HUES48 (cell line): ENCODE results near the gene SLC25A31.

ENCODE experiments used
- H3K27ac ChIP-seq: one replicate; pipeline ENCODE4 v1.7.0; 2013; ENCODE audit warnings: low read depth, low read length, inconsistent platforms
- H3K27me3 ChIP-seq: 2 replicates; pipeline ENCODE4 v1.6.1; 2013; ENCODE audit warnings: mild to moderate bottlenecking, low read length; ENCODE audit not compliant: control insufficient read depth, insufficient read depth
- H3K36me3 ChIP-seq: 2 replicates; pipeline ENCODE4 v1.6.1; 2013; ENCODE audit warnings: low read length; ENCODE audit not compliant: control insufficient read depth, insufficient read depth
- H3K4me1 ChIP-seq: 2 replicates; pipeline ENCODE4 v1.6.1; 2013; ENCODE audit warnings: mild to moderate bottlenecking, low read length; ENCODE audit not compliant: control insufficient read depth, insufficient read depth
- H3K4me3 ChIP-seq: 2 replicates; pipeline ENCODE4 v1.5.1; 2013; ENCODE audit warnings: mild to moderate bottlenecking, low read depth, low read length
- H3K9ac ChIP-seq: 2 replicates; pipeline ENCODE4 v1.6.1; 2013; ENCODE audit warnings: mild to moderate bottlenecking, low read depth, low read length, moderate library complexity
- H3K9me3 ChIP-seq: 2 replicates; pipeline ENCODE4 v1.6.1; 2013; ENCODE audit warnings: low read length; ENCODE audit not compliant: control insufficient read depth, insufficient read depth

Gene SLC25A31

DNA sequence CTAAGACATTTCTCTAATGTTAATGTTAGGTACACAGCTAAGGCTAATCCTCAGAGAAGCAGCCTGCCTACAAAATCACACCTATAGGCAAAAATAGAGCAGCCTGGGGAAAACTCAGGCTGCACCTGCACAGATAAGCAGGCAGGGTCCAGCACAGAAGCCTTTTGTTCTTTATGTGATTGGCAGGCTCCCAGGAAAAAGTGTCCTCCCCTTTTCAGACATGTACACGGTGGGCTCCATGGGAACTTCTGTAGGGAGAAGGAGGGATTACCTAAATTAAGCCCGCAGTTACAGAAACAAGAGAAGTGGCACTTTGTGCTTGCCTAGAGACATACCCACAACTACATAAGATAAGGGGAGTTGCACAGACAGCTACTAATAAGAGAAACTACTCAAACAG, 47.9 kb downstream of the SLC25A31 start:
- H3K27ac ChIP-seq, result no peak overlapping the region

DNA sequence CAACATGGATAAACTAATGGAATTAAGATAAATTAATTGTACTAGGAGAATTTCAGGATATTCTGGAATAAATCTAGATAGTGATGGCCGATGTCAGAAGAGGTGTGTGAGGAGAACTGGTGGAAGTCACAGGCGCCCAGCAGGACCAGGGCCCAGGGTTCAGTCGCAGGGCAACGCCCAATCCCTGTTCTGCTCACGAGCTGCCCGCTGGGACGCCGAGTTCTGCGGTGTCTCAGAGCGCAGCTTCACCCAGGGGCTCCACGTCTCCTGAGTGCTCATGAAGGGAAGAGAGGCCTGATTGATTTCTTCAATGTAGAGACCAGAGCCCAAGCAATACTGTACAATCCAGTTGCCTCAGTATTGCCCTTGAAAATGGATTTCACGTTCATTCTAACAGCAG, 50.4 kb downstream of the SLC25A31 start:
- Histone ChIP-seq H3K9ac (no peak overlapping the region), H3K27ac (no peak overlapping the region), H3K27me3 (peaks cover 48% of the 10 kb centered on the region), H3K4me1 (peaks cover 3% of the 10 kb centered on the region; the same call in 1 of the 2 replicates), H3K9me3 (no peaks in the 10 kb centered on the region), H3K4me3 (no peak overlapping the region), H3K36me3 (no peaks in the 10 kb centered on the region)

More for the DNA sequence above, 47.9 kb downstream of the SLC25A31 start:
- Histone ChIP-seq H3K27me3 (peaks cover 31% of the 10 kb centered on the region), H3K4me1 (no peaks in the 10 kb centered on the region), H3K36me3 (no peaks in the 10 kb centered on the region), H3K9ac (no peak overlapping the region), H3K9me3 (no peaks in the 10 kb centered on the region), H3K4me3 (no peak overlapping the region)

DNA sequence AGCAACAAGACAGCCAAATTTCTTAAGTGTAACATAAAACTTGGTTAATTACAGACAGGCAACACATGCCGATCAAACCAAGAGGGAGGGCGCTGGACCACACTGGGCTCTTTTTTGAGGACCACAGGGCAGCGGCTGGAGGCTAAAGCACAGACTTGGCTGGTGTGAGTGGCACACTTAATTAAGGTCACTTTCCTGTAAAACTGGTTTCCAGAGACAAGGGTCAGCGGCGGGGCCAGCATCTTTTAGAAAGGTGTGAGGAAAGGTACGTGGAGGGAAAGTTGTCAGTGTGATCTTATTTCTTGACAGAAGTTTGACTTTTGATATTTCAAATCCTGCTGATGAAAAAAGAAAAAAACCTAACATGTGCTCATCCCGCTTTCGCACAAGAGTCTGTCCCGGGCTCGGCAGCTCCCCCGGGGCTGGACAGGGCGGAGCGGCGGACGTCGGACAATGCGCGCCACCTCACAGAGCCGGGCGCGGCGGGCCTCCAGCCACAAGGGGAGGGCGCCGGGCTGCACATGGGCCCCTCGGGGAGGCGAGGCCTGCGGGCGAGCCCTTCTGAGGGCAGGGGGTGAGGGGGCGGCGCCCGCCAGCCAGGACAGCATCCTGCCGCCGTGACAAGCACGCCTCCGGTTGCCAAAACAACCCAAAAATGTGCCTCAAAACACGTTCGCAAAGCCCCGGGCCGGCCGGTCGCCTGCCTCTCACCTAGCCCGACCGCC, 51.3 kb downstream of the SLC25A31 start:
- H3K36me3 ChIP-seq, result no peaks in the 10 kb centered on the region
- H3K4me3 ChIP-seq, result peak overlapping the region; percentile 71
- peaks cover 3% of the 10 kb centered on the region; the same call in 1 of the 2 replicates for H3K4me1 ChIP-seq
- H3K27me3 ChIP-seq, result peaks cover 48% of the 10 kb centered on the region
- H3K9ac ChIP-seq, result peak overlapping the region; percentile 52; the same call in 1 of the 2 replicates
- peak overlapping the region; percentile 42 for H3K27ac ChIP-seq
- no peaks in the 10 kb centered on the region for H3K9me3 ChIP-seq

DNA sequence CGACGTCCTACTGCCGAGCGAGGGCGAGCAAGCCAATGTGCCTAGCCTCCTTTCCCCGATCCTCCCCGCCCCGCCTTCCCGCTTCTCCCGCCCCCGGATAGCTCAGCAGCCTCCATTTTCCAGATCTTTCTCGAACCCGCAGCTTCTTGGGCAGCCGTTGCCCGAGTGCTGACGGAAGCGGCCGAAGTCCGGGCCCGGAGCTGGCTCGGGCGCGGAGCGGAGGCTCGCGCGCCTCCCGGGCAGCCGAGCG, 51.8 kb downstream of the SLC25A31 start:
- peaks cover 48% of the 10 kb centered on the region for H3K27me3 ChIP-seq
- H3K4me1 ChIP-seq, result peaks cover 3% of the 10 kb centered on the region; the same call in 1 of the 2 replicates
- H3K27ac ChIP-seq, result peak overlapping the region; percentile 42
- H3K4me3 ChIP-seq, result peak overlapping the region; percentile 71
- H3K36me3 ChIP-seq, result no peaks in the 10 kb centered on the region
- H3K9me3 ChIP-seq, result no peaks in the 10 kb centered on the region
- H3K9ac ChIP-seq, result peak overlapping the region; percentile 52; the same call in 1 of the 2 replicates

DNA sequence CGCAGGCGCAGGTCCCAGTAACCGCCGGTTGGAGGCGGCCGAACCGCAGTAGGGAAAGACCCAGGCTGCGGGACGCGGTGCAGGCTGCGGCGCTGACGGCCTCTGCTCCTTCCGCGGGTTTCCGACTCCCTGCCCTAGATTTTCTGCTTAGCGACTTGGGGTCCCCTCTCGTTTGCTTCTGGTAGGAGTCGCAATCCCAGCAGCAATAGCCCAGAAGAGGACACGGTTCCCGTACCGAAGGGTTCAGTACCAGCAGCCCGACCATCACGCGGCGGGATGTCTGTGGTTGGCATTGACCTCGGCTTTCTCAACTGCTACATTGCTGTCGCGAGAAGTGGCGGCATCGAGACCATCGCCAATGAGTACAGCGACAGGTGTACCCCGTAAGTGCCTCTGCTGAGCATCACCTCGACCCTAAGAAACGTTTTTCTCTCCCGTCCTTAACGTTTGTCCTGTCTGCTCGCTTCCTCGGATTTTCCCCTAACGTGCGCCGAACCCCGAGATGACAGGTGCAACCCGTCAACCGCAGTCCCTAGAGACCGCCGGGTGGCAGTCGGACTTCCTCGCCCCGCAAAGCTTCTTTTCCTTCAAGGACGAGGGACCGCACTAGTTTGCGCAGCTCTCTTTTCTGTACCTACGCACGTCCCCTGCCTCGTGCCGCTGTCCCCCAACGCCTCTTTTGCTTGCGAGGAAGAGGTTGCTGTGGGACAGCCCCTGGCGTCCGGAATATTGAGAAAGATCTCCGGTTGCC, 52.2 kb downstream of the SLC25A31 start, which contains the start of gene HSPA4L:
TSS of gene HSPA4L (plus strand) at position 48 of the 751 bp plus-strand sequence. CDS start at position 277, 229 bp downstream.
- Histone ChIP-seq H3K4me1 (peaks cover 3% of the 10 kb centered on the region; the same call in 1 of the 2 replicates), H3K36me3 (no peaks in the 10 kb centered on the region), H3K27ac (peak within 1 kb of the TSS; percentile 42), H3K9ac (peak within 1 kb of the TSS; percentile 52), H3K27me3 (peaks cover 48% of the 10 kb centered on the region), H3K4me3 (peak within 1 kb of the TSS; percentile 71), H3K9me3 (no peaks in the 10 kb centered on the region)

DNA sequence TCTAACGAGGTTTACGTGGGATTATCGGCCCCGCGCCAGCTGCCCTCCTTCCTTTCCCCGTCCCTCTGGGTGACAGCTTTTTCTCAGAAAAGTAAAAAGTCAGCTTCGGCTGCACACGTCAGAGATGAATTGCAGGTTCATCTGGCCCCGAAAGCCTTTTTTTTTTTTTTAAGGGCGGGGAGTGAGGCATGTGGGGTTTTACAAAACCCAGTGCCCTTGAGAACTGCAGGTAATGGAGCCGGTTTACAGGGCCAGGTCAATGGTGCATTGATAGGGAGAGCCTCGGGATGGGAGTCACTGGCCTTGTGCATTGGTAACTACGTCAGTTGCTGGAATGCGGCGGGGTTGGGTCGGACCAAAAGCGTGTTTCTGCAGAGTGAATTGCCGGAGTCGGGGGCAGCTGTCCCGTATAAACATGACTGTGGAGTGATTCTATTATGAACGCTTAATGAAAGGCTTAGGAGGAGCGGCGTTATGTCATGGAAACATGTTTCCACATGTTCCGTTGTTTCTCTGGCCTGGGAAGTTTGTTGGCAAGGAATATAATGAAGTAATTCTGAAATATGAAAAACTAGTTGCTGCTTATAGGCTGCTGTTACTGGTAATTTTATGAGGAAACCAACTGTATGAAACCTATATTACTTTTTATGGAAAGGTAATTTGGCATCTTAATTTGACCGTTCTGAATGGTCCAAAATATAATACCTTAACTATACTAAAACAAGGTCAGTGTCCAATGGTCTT, 53.0 kb downstream of the SLC25A31 start:
- Histone ChIP-seq H3K4me3 (peak overlapping the region; percentile 71), H3K9ac (0 out of 2 replicates have a peak overlapping the region, but pooled peaks have one; percentile 52), H3K4me1 (peaks cover 3% of the 10 kb centered on the region; the same call in 1 of the 2 replicates), H3K36me3 (no peaks in the 10 kb centered on the region), H3K9me3 (no peaks in the 10 kb centered on the region), H3K27me3 (peaks cover 48% of the 10 kb centered on the region), H3K27ac (no peak overlapping the region)

DNA sequence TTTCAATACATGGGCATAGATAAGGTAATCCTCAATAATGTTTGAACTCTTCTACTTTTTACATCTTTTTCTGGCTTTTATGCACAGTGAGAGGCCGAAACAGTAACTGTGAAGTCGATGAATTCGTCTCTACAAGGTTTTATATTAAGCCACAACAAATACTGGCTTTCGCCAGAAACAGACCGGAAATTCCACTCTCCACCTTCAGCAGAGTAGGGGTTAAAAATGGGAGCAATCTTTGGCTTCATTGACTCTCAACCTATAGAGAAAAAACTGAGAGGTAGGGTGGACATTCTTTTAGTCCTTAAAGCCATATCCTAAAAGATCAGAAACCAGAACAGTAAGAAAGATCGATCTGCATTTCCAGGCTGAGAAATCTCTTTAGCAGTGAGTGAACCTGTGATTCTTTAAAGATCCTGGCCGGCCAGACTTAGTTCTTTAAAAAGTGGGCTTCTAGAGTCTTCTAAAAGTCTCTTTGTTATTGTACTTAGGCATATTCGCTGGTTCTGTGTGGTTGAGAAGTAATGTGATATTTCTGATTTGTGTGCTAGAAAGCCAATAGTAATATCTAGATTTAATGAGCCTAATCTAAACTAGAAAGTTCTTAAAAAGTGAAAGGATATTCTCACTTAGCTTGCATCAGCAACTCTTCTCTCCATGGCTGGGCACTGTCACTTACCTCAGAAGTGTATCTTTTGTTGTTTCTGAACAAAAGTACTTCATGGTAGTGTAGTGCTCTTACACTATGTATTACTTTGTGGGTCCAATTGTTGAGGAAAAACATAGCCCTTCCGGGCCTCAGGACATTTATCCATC, 54.0 kb downstream of the SLC25A31 start:
- Histone ChIP-seq H3K9ac (no peak overlapping the region), H3K36me3 (no peaks in the 10 kb centered on the region), H3K27ac (no peak overlapping the region), H3K9me3 (no peaks in the 10 kb centered on the region), H3K4me3 (0 out of 2 replicates have a peak overlapping the region, but pooled peaks have one; percentile 71), H3K4me1 (peaks cover 3% of the 10 kb centered on the region; the same call in 1 of the 2 replicates), H3K27me3 (peaks cover 48% of the 10 kb centered on the region)

DNA sequence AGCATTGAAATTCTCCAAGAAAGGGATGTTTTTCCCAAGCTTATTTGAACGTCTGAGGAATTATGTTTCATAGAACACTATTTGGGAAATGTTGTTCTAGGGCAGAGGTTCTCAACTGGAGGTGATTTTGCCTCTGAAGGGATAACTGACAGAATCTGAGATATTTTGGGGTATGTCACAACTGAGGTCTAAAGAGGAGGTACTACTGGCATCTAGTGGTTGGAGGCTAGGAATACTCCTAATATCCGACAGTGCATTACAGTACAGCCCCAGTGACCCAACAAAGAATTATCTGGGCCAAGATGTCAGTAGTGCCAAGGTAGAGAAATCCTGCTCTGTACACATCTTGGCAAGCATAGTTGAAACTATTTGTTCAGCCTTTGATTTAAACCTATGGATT, 58.3 kb downstream of the SLC25A31 start:
- peaks cover 13% of the 10 kb centered on the region for H3K27me3 ChIP-seq
- H3K9ac ChIP-seq, result no peak overlapping the region
- H3K9me3 ChIP-seq, result no peaks in the 10 kb centered on the region
- no peak overlapping the region for H3K4me3 ChIP-seq
- H3K4me1 ChIP-seq, result peaks cover 3% of the 10 kb centered on the region; the same call in 1 of the 2 replicates
- H3K36me3 ChIP-seq, result no peaks in the 10 kb centered on the region
- no peak overlapping the region for H3K27ac ChIP-seq

DNA sequence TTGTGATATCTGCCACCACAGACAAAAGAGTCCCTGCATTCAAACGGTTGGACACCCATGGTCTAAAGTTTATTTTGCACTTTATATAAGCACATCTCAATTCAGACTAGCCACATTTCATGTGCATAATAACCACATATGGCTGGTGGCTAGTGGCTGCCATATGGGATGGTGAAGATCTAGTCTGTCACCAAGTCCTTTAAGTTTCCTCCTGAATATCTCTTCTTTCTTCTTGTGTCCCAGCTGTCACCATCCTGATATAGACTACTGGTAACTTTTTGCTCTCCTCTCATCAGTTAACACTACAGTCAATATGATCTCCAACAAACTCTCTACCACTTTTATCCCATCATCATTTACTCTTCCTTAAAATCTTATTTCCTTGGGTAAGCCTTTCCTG, 61.2 kb downstream of the SLC25A31 start:
- Histone ChIP-seq H3K9ac (no peak overlapping the region), H3K4me3 (no peak overlapping the region), H3K27me3 (no peaks in the 10 kb centered on the region), H3K36me3 (no peaks in the 10 kb centered on the region), H3K27ac (no peak overlapping the region), H3K4me1 (no peaks in the 10 kb centered on the region), H3K9me3 (no peaks in the 10 kb centered on the region)

DNA sequence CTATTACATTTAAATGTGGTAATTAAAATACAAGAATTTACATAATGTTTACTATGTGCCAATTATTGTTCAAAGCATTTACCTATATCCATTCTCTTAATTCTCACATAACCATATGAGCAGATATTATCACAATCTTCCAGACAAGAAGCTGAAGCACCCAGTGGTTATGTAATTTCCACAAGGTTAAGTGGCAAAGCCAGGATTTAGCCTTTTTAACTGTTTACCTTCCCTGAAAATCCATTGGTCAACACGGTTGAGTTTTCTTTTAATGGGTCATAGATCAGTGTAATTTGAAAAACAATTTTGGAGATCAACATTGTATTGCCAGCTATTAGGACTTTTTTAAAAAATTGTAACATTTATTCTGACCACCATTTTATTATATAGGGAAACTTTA, 63.3 kb downstream of the SLC25A31 start:
- Histone ChIP-seq H3K4me1 (no peaks in the 10 kb centered on the region), H3K9me3 (no peaks in the 10 kb centered on the region), H3K36me3 (no peaks in the 10 kb centered on the region), H3K27me3 (no peaks in the 10 kb centered on the region), H3K4me3 (no peak overlapping the region), H3K27ac (no peak overlapping the region), H3K9ac (no peak overlapping the region)
